GM12892 (cell line): ENCODE results near the gene THRB.

ENCODE experiments used
- DNase-seq: peaks from one replicate; pipeline ENCODE4 v3.0.0; 2011; ENCODE audit not compliant: insufficient read length
- FAIRE-seq: peaks from 2 replicates; lab custom pipeline; 2011; peaks lifted over from hg19 to GRCh38; lab: Jason Lieb, UNC
- POLR2A ChIP-seq: IDR thresholded peaks from 2 replicates; pipeline ENCODE4 v1.6.1; 2011; ENCODE audit warnings: low read depth, low read length, control low read depth
- POLR2AphosphoS5 ChIP-seq: IDR thresholded peaks from 2 replicates; pipeline ENCODE4 v1.6.1; 2011; ENCODE audit warnings: low read depth, low read length, control low read depth
- TAF1 ChIP-seq: IDR thresholded peaks from 2 replicates; pipeline ENCODE4 v1.6.1; 2011; ENCODE audit warnings: low read depth, mild to moderate bottlenecking, control low read depth, low read length, borderline replicate concordance

THRB gene

DNA sequence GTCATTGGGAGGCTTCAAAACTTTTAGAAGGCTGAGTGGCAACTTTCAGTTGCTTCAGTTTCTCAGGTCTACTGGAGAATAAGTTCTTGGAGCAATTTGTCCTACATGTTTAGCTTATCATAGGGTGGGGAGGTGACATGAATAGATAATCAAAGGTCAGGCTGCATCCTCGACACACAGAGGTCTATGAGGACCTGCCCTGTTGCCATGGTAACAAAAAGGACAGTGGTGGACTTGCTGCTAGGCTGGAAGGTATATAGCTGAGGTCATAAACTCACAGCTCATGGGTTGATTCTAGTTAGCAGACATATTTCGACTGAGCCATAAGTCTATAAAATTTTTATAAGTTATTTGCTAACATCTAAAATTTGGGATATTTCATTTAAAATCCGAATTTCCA is 267.0 kb downstream of the THRB start:
- no peak for DNase-seq
- FAIRE-seq, result no peak
- no peak for TF ChIP-seq POLR2A
- no peak for TF ChIP-seq POLR2AphosphoS5
- TF ChIP-seq TAF1, result no peak

DNA sequence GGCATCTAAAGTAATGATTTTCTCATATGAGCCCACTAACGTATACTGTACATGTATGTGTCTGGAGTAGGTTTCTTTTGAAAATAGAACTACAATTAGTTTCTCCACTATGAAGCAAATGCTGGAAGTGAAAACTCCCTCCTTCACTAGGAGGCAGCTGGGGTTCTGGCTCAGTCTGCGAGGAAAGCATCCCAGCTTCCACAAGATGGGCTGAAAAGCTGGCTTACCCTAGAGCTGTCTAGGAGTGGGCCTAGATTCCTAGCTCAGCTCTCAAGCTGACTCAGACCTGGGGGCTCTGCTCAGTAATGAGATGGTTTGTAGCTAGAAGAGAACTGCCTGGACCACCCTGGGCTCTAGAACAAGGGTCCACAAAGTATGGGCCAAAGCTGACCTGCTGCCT is 268.3 kb downstream of the THRB start:
- DNase-seq, result no peak
- TF ChIP-seq POLR2AphosphoS5 (no peak), POLR2A (no peak), TAF1 (no peak)
- FAIRE-seq, result no peak

DNA sequence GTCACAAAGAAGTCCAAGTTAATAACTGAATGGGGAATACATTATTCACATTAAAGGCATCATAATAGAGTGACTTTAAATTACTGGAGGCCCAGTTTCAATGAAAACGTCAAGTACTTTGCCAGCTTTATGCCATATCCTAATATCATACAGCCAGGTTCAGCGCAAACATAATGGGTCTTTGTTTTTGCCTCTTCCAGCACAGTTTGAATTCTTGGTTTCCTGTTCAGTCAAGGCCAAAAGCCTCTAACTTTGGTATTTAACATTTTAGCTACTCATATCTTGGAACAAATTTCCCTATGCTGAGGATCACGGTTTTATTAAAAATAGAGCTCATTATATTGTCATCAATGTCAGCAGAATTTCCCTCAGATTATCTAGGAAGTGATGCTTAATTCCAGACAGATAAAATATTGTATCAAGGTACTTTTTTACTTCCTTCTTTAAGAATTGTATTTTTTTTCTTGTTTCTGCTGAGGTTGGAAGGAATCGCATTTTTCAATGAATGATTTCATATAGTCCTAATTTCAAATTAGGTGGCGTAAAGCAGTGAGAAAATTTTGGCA is 269.2 kb downstream of the THRB start:
- TF ChIP-seq POLR2A, result no peak
- no peak for TF ChIP-seq POLR2AphosphoS5
- TF ChIP-seq TAF1, result no peak
- FAIRE-seq, result no peak
- no peak for DNase-seq

DNA sequence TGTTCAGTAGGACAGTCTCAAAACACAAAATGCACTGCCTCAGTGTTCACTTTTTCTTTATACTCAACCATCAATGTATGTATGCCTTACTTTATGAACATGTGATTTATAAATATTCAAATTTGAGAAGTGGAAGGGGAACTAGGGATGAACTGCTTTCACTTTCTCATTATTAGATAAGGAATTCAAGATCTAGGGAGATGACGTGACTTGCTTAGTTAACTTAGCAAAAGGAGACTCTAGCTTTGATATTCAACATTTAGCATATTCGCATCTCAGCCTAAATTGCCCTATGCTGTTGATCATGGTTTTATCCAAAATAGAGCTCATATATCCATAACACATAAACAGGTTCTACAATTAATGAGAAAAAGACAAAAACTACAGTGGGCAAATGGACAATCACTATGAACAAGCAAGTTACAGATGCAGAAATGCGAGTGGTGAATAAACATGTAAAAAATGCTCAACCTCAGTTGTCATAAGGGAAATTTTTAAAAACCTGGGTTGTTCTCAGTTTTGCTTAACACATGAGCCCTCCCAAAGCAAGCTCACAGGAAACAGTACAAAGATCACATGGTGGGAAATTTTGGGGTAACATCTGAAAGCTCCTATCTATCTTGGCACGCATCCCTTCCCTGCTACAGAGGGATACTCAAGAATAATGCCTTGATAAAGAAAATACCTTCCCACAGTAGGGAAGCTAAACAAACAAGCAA is 269.8 kb downstream of the THRB start:
- FAIRE-seq, result no peak
- no peak for DNase-seq
- no peak for TF ChIP-seq POLR2AphosphoS5
- TF ChIP-seq POLR2A, result no peak
- no peak for TF ChIP-seq TAF1

DNA sequence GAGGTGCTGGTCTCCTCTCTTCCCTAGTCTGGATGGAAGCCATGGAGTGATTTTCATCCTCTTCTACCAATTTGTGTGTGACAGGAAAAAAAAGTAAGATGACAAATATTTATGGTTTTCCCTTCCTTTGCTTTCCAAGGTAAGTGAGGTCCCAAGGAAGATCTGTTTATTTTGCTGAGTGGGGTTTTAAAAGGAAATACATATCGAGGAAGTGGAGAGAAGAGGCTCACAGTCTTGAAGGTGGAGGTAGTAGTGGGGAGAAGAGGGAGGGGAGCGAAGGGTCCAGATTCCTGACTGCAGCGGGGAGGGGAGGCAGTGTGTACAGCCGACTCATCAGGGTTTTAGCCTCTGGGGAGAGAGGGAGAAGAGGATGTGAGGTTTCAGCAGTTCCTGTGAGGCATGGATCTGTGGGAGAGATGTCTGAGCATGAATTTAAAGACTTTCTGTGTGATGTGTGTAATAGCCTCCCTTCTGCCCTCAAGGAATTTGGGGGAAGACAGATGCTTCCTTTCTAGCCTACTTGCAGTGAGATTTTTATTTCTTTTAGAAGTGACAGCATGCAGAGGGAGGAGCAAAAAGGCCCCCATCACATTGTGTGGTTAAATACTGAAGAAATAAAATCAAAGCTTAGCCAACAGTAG is 272.4 kb downstream of the THRB start:
- TF ChIP-seq POLR2A (no peak), TAF1 (no peak), POLR2AphosphoS5 (no peak)
- FAIRE-seq, result no peak
- DNase-seq, result no peak

DNA sequence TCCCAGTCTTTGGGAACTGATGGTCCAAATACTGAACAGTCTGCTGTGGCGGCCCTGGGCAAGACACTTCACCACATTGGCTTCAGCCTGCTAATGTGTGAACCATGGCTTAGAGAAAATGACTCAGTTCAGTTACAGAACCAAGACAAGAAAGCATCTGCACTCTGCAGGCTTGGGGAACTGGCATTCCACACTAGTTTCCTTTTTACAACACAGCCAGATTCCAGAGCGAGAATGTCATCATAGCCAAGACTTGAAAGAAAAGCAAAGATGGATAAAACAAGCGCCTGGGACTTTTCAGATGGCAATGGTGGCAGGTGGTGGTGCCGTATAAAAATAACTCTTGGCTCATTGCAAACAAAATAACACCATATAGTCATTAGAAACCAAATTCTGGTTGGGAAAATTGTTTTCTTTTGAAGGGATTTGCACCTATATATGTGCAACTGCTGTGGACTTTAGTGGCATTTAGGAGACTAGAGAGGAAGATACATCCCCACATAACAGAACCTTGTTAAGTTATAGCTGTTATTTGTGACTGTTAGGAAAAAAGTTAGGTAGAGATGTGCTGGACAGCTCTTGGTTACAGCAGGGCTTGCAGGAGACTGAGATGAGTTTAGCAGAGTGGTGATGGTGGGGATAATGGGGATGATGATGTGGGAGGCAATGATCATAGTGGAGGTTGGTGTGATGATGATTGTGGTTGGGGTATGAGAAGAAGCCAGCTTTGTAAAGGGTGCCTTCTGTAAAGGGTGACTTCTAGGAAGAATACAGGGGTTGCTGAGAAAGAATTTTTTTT is 273.6 kb downstream of the THRB start:
- TF ChIP-seq POLR2A (no peak), POLR2AphosphoS5 (no peak), TAF1 (no peak)
- no peak for DNase-seq
- FAIRE-seq, result no peak

DNA sequence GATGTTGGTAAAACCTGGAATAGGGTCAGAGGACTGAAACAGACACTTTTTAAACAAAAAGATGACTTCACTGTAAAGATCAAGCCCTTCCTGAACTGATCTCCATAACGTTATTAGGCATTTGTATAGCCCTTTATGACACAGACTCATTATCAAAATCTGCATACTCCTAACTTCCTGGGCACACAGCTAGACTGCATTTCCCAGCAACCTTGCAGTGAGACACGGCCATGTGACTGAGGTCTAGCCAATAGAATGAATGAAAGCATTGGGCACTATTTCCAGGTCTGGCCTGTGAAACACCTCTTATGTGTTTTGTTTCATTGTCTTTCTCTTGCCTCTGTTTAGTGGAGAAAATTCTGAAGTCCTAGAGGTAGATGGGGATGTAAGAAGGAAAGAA is 279.1 kb downstream of the THRB start:
- no peak for DNase-seq
- no peak for FAIRE-seq
- TF ChIP-seq TAF1 (no peak), POLR2AphosphoS5 (no peak), POLR2A (no peak)

DNA sequence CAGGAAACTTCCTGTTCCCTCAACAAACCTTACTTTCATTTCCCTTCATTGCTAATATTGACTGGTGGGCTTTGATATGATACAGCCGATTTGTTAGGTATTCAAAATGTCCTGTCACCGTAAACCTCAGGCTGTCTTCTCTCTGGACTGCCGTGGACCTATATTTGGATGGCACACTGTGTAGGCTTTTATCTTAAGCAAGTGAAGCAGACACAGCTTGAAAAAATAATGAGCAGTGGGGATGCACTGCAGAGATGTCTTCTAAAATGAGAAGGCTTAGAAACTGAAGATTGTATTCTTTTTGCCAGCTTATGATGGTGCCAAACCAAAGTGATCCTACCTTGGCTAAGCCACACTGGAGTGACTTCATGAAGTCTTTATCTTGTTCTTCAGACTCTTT is 283.3 kb downstream of the THRB start:
- TF ChIP-seq POLR2A, result no peak
- no peak for TF ChIP-seq TAF1
- no peak for TF ChIP-seq POLR2AphosphoS5
- no peak for FAIRE-seq
- no peak for DNase-seq

DNA sequence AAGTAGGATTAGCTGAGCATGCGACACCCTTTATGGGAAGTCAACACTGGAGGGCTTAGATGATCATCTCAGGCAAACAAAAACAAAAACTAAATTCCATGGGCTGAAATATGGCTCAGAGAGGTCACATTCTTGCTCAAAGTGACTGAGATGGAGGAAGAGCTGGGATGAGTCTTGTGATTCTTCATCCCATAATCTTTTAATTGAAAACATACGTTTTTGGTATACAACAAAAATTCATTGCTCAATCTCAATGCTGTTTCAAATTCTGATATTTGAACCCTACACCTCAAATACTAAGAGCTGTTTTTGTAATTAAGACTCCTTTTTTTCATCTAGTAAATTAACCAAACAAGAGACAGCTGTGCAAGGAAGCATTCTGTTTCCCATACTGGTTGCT is 292.6 kb downstream of the THRB start:
- no peak for FAIRE-seq
- no peak for TF ChIP-seq POLR2AphosphoS5
- TF ChIP-seq TAF1, result no peak
- TF ChIP-seq POLR2A, result no peak
- no peak for DNase-seq

DNA sequence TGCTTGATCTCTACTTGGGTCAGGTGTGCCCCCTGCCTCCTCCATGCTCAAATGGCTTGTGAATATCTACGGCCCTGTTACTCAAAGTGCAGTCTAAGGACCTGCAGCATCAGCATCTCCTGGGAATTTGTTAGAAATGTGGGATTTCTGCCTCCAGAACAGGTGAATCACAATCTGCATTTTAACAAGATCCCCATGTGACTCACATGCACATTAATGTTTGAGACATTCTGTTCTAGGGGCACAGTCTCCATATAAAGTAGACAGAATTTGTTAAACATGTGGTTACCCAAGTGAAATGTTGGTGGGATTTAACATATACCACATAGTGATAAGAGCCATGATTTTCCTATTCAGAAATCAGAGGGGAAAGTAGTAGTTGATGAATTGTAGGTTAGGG is 293.3 kb downstream of the THRB start:
- DNase-seq (no peak), FAIRE-seq (no peak)
- TF ChIP-seq POLR2A (no peak), TAF1 (no peak), POLR2AphosphoS5 (no peak)

DNA sequence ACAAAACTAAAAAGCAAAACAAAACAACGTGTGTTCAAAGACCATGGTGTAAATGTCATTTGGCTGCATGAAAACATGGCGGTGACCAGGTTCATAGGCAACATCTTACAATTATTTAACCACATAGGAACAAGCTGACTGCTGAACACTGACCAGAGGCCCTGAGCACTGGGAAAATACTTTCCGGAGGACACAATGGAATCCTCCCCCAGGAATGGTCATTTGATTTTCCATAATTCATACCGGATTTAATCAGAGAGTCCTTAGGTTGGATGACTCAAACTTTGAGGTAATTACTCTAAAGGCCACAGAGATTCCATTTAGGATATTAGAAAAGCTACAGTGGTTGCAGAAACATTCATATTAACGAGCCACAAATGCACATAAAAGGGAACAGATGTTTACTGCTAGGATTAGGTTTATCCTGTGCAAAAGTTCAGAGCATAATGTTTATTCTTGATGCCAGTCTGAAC is 294.8 kb downstream of the THRB start:
- FAIRE-seq (no peak), DNase-seq (no peak)
- TF ChIP-seq TAF1 (no peak), POLR2AphosphoS5 (no peak), POLR2A (no peak)
